Keratinocyte (primary cell): Measurements from ENCODE around the gene LHFPL6. TPM values are rescaled to one million over a fixed set of nuclear protein-coding genes. Genes with fewer than 3 reads are reported as not detected.

Experiments
- DNase-seq: peaks from one replicate; pipeline ENCODE4 v3.0.0-alpha.2; 2011; ENCODE audit warnings: low read depth, missing footprints, low spot score
- FAIRE-seq: peaks from 2 replicates; lab custom pipeline; 2011; peaks lifted over from hg19 to GRCh38; lab: Jason Lieb, UNC
- H2AFZ ChIP-seq: 2 replicates; pipeline ENCODE4 v1.6.0; 2012; ENCODE audit warnings: low read length, control low read depth, inconsistent platforms; ENCODE audit not compliant: control insufficient read depth
- H3K27ac ChIP-seq: 2 replicates; pipeline ENCODE4 v1.5.1; 2011; ENCODE audit warnings: low read length; ENCODE audit not compliant: control insufficient read depth, insufficient read depth
- H3K27me3 ChIP-seq: 3 replicates; pipeline ENCODE4 v1.6.0; 2011; ENCODE audit warnings: low read length; ENCODE audit not compliant: control insufficient read depth, insufficient read depth; ENCODE audit errors: extremely low read depth
- H3K36me3 ChIP-seq, 2 experiments: 2 replicates in 1 of 2; 3 replicates in 1 of 2; pipeline ENCODE4 v1.5.1; 2011; ENCODE audit warnings: low read length in 2 of 2, mild to moderate bottlenecking in 1 of 2; ENCODE audit not compliant: control insufficient read depth in 2 of 2, insufficient read depth in 2 of 2; ENCODE audit errors: extremely low read depth in 1 of 2
- H3K4me1 ChIP-seq: 3 replicates; pipeline ENCODE4 v1.5.1; 2011; ENCODE audit warnings: low read length; ENCODE audit not compliant: control insufficient read depth, insufficient read depth; ENCODE audit errors: extremely low read depth
- H3K4me2 ChIP-seq: 3 replicates; pipeline ENCODE4 v1.6.0; 2011; ENCODE audit warnings: low read depth, low read length; ENCODE audit not compliant: control insufficient read depth, insufficient read depth; ENCODE audit errors: extremely low read depth
- H3K4me3 ChIP-seq, 3 experiments: fragments of 200-600 bp in 1 of 3; sonication (generic) in 1 of 3; 2 replicates in 2 of 3; 3 replicates in 1 of 3; pipeline ENCODE4 v1.5.1; 2011 to 2016; ENCODE audit warnings: low read length in 3 of 3, mild to moderate bottlenecking in 3 of 3, control low read depth in 2 of 3, inconsistent platforms in 1 of 3, low read depth in 1 of 3, mixed read lengths in 1 of 3, mixed run types in 1 of 3, moderate library complexity in 1 of 3; ENCODE audit not compliant: control insufficient read depth in 2 of 3, insufficient read depth in 2 of 3; ENCODE audit errors: extremely low read depth in 1 of 3
- H3K79me2 ChIP-seq: 2 replicates; pipeline ENCODE4 v1.6.0; 2012; ENCODE audit warnings: low read length; ENCODE audit not compliant: control insufficient read depth, insufficient read depth
- H3K9ac ChIP-seq: 3 replicates; pipeline ENCODE4 v1.6.0; 2011; ENCODE audit warnings: low read length; ENCODE audit not compliant: control insufficient read depth, insufficient read depth; ENCODE audit errors: extremely low read depth
- H3K9me1 ChIP-seq: 3 replicates; pipeline ENCODE4 v1.6.0; 2011; ENCODE audit warnings: low read length; ENCODE audit not compliant: control insufficient read depth, insufficient read depth; ENCODE audit errors: extremely low read depth
- H3K9me3 ChIP-seq: 2 replicates; pipeline ENCODE4 v1.5.1; 2012; ENCODE audit warnings: low read depth, low read length; ENCODE audit not compliant: control insufficient read depth
- H4K20me1 ChIP-seq: 3 replicates; pipeline ENCODE4 v1.6.0; 2011; ENCODE audit warnings: low read length; ENCODE audit not compliant: control insufficient read depth, insufficient read depth; ENCODE audit errors: extremely low read depth
- EZH2 ChIP-seq: IDR thresholded peaks from one replicate; pipeline ENCODE4 v1.6.1; 2012; ENCODE audit warnings: inconsistent platforms, mild to moderate bottlenecking, low read length, moderate library complexity
- dilution Hi-C: fragments of 300-500 bp; cut with MboI; formaldehyde crosslinking; loops from one replicate; pipeline ENCODE4 v1.7.0; 2020; ENCODE audit warnings: low sequenced_read_pairs; ENCODE audit not compliant: extremely low pct_ligation_motif_present
- polyA plus RNA-seq, 5 experiments: library from polyadenylated mRNA; depleted of rRNA in 3 of 5; stranded (reverse) in 3 of 5; stranded (forward) in 1 of 5; unstranded in 1 of 5; fragments of >200 nt; gene quantifications; 1 replicate in 1 of 5; 2 replicates in 3 of 5; 3 replicates in 1 of 5; pipeline versions ENCODE4 v1.2.1 to v1.2.3, GENCODE V29; 2011 to 2012; ENCODE audit warnings: missing spikeins in 2 of 5, low read depth in 1 of 5, low replicate concordance in 1 of 5
- TF ChIP-seq, protein P1 (sequence below), 3 experiments: IDR thresholded peaks in 1 of 3; conservative IDR thresholded peaks in 1 of 3; optimal IDR thresholded peaks in 1 of 3; 2 replicates in 2 of 3; 3 replicates in 1 of 3; pipeline versions ENCODE3 to v1.5.1; 2011; ENCODE audit warnings: low read length in 3 of 3, mild to moderate bottlenecking in 3 of 3, moderate library complexity in 2 of 3, control low read depth in 1 of 3, inconsistent platforms in 1 of 3; ENCODE audit not compliant: insufficient read depth in 2 of 3; ENCODE audit errors: extremely low read depth in 1 of 3

LHFPL6 gene
- polyA plus RNA-seq, 1 donor (not counting 4 experiments of a cell fraction or from before 2014, with no cell fraction given), result 15.8 TPM

DNA sequence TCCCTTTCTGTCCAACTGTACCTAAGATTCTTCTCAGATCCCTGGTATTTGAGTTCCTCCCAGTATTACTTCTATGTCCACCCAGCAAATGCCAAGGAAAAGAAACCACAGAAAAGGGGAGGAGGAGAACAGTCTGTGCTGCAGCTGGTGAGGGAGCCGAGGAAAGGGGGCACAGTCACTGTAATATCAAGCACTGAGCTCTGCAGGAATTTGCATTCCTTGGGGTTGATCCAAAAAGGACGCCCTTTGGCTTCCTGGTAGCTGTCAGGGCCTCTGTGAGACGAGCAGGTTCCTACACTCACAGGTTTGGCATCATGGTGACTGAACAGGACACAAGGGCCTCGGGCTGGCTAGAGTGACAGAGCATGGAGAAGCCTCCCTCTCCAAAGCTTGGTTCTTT, 291.4 kb downstream of the LHFPL6 start:
- dilution Hi-C loops, result no loop called here
- DNase-seq, result no peak
- H3K4me3 ChIP-seq, result no peak overlapping the region

DNA sequence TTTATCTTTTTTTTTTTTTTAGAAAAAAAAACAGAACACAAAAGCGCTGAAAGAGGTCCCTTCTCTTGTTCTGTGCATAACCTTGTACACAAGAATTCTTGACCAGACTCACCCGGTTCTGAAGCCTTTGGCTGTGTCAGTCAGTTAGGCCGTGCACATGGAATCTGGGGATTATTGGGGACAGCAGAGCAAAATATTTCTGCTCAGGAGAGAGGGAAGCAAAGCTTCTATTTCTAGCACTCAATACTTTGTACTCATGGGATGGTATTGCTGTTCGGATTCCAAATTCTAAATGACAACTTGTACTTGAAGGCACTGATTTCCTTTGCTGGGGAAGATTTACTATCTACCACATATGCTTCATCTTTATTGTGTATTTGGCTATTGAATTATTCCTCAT, 292.0 kb downstream of the LHFPL6 start:
- Histone ChIP-seq H3K27ac (no peak overlapping the region), H3K4me2 (no peak overlapping the region), H3K79me2 (no peaks in the 10 kb centered on the region), H3K9ac (no peak overlapping the region), H3K4me3 (no peak overlapping the region), H3K27me3 (no peaks in the 10 kb centered on the region), H3K4me1 (peaks cover 7% of the 10 kb centered on the region), H3K9me1 (no peaks in the 10 kb centered on the region), H3K36me3 (no peaks in the 10 kb centered on the region), H3K9me3 (no peaks in the 10 kb centered on the region), H2AFZ (no peak overlapping the region), H4K20me1 (no peaks in the 10 kb centered on the region)
- no peak for FAIRE-seq
- DNase-seq, result no peak
- TF ChIP-seq EZH2, result no peak
- TF ChIP-seq, protein P1, sequence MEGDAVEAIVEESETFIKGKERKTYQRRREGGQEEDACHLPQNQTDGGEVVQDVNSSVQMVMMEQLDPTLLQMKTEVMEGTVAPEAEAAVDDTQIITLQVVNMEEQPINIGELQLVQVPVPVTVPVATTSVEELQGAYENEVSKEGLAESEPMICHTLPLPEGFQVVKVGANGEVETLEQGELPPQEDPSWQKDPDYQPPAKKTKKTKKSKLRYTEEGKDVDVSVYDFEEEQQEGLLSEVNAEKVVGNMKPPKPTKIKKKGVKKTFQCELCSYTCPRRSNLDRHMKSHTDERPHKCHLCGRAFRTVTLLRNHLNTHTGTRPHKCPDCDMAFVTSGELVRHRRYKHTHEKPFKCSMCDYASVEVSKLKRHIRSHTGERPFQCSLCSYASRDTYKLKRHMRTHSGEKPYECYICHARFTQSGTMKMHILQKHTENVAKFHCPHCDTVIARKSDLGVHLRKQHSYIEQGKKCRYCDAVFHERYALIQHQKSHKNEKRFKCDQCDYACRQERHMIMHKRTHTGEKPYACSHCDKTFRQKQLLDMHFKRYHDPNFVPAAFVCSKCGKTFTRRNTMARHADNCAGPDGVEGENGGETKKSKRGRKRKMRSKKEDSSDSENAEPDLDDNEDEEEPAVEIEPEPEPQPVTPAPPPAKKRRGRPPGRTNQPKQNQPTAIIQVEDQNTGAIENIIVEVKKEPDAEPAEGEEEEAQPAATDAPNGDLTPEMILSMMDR (optimal IDR thresholded peaks at IDR 0.05 in 1 of 3, IDR thresholded peaks at IDR 0.05 in 1 of 3, conservative IDR thresholded peaks at IDR 0.05 in 1 of 3; ENCODE audit: extremely low read depth in 1 of 3, insufficient read depth in 2 of 3, low read length in 3 of 3), result no peak
- dilution Hi-C loops, result no loop called here

More for the DNA sequence above, 291.4 kb downstream of the LHFPL6 start:
- no peak for FAIRE-seq
- Histone ChIP-seq H3K27me3 (no peaks in the 10 kb centered on the region), H3K4me1 (peaks cover 7% of the 10 kb centered on the region), H4K20me1 (no peaks in the 10 kb centered on the region), H3K9me1 (no peaks in the 10 kb centered on the region), H3K9me3 (no peaks in the 10 kb centered on the region), H3K9ac (no peak overlapping the region), H3K27ac (no peak overlapping the region), H3K4me2 (no peak overlapping the region), H3K79me2 (no peaks in the 10 kb centered on the region), H3K36me3 (no peaks in the 10 kb centered on the region), H2AFZ (no peak overlapping the region)
- TF ChIP-seq EZH2, result no peak
- TF ChIP-seq, protein P1 (optimal IDR thresholded peaks at IDR 0.05 in 1 of 3, IDR thresholded peaks at IDR 0.05 in 1 of 3, conservative IDR thresholded peaks at IDR 0.05 in 1 of 3; ENCODE audit: extremely low read depth in 1 of 3, insufficient read depth in 2 of 3, low read length in 3 of 3), result no peak
